Vagina (tissue), 2 donors: ENCODE measurements around the gene SEZ6L.

ENCODE experiments used
- CTCF ChIP-seq, 3 experiments: fragments of 450-650 bp in 2 of 3; fragments of 200-600 bp in 1 of 3; sonication (generic) in 1 of 3; IDR thresholded peaks; one replicate each; pipeline ENCODE4 v1.5.1; 2017 to 2019; ENCODE audit warnings: antibody characterized with exemption in 3 of 3, mild to moderate bottlenecking in 2 of 3, moderate library complexity in 2 of 3
- POLR2A ChIP-seq, 2 donors: fragments of 450-650 bp; IDR thresholded peaks; one replicate each; pipeline ENCODE4 v1.6.1; 2017; ENCODE audit warnings: antibody characterized with exemption in 2 of 2, mild to moderate bottlenecking in 2 of 2, moderate library complexity in 2 of 2

DNA sequence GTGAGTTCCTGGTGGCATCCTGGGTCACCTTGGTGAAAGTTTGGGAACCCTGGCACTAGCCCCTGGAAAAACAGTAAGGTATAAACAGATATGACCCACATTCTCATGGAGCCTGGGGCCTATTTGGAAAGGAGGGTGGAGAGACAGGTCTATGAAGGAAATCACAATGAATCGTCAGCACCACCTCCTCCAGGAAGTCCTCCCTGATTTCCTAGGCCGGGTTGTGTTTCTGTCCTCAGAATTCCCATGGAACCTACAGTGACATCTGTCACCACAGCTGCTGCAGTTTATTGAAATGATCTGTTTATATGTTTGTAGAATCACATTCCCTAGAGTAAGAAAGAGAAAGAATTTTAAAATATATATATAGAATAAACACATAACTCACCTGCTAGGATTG lies 188.0 kb downstream of the SEZ6L start:
- TF ChIP-seq CTCF (IDR thresholded peaks at IDR 0.05) (no peak), POLR2A (IDR thresholded peaks at IDR 0.05) (no peak)
